HT1080 (cell line): ENCODE measurements around the gene ELP1. TPM values are rescaled to one million over a fixed set of nuclear protein-coding genes. Genes with fewer than 3 reads are reported as not detected.
"Not testable (repeated sequence)": the region's sequence is repeated elsewhere in the genome, so short reads cannot be mapped to it uniquely, and the experiment has no call there.

Source experiments
- DNase-seq: peaks from one replicate; pipeline ENCODE4 v3.0.0-alpha.2; 2015; ENCODE audit warnings: low read depth
- total RNA-seq: library from RNA; depleted of rRNA; stranded (reverse); fragments of >200 nt; shearing (Covaris generic); gene quantifications from 2 replicates; pipeline ENCODE4 v1.2.3, GENCODE V29; 2014

ELP1 gene
- total RNA-seq, 1 experiment from 2014 or later: 47.2 TPM

GRCh38 chr9:108854641-108855528, 79.0 kb downstream of the ELP1 start:
- no peak for DNase-seq

DNA sequence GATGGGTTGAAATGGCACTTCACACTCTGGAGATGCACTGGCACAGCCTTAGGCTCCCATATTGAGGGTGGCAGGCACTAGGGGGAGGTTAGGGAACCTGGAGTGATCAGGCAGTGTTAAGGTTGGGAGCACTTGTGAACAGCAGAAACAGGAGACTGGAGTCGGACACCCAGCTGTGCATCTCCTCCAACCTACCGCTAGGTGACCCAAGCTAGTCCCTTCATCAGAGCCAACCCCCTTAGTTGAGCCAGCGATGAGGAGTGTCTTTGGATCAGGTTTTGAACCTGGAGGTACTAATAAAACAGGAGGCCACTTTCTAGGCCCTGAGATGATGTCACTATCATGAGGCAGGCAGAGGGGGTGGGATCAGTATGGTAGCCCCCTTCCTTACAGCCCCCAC, 79.8 kb downstream of the ELP1 start:
- DNase-seq: no peak

GRCh38 chr9:108852079-108852478, 81.8 kb downstream of the ELP1 start:
- no peak for DNase-seq

DNA sequence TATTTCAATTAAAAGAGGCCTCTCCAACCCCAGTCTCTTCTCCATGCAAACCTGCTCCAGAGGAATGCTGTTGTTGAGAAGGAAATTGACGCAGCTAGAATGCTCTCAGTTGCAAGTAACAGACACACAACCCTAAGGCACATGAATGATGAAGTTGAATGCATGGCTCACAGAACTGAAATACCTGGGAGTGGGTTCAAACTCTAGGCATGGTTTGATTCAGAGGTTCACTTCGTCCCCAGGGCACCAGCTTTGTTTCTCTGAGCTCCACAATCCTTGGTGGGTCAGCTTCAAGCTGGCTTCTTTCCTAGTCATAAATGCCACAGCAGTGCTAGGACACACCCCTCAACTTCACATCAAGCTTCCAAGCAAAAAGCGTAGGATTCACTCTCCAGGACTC, 82.8 kb downstream of the ELP1 start:
- DNase-seq: no peak

DNA sequence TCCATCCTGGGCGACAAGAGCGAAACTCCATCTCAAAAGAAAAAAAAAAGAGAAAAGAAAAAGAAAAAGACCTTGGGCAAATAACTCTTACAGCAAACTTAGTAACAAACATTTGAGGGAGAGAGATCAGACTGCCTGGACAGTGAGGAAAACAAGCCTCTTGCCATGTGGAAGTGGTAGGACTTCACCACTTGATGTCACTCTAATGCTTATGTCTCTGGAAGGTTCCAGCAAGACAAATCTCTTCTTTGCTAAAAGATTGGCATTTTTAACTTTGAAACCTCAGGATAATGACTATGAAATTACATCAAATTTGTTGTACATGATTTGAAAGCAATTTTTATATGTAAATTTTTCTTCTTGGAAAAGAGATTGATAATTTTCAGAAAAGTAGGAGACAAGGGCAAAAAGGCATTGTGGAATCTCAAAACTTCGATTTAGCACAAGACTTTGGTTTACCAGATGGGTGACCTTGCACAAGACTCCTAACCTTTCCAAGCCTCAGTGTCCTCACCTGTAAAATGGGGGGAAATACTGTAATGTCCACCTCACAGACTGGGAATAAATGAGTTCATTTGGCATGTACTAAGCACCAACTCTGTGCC, 83.5 kb downstream of the ELP1 start:
- DNase-seq: no peak

DNA sequence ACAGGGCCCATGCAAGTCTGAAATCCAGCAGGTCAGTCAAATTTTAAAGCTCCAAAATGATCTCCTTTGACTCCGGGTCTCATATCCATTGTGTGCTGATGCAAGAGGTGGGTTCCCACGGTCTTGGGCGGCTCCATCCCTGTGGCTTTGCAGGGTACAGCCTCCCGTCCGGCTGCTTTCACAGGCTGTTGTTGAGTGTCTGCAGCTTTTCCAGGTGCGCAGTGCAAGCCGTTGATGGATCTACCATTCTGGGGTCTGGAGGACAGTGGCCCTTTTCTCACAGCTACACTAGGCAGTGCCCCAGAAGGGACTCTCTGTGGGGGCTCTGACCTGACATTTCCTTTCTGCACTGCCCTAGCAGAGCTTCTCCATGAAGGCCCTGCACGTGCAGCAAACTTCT, 85.6 kb downstream of the ELP1 start:
- not testable (repeated sequence) for DNase-seq

- no peak for DNase-seq
These were observed 88.0 kb downstream of the ELP1 start for GRCh38 chr9:108845947-108846346.

DNA sequence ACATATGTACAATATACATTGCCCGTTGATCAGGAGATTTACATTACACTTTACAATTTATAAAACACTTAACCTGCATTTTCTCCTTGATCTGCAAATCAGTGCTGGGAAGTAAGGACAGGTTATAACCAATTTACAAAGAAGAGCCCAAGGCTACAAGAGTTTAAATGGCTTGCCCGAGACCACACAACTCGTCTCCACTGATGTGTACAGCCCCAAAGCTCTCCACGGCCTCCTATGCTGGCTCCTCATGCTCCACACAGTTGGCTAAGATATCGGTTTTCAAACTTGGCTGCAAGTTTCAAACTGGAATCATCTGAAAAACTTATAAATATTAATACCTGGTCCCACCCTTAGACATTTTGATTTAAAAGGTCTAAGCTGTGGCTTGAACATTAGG, 88.4 kb downstream of the ELP1 start:
- no peak for DNase-seq

DNA sequence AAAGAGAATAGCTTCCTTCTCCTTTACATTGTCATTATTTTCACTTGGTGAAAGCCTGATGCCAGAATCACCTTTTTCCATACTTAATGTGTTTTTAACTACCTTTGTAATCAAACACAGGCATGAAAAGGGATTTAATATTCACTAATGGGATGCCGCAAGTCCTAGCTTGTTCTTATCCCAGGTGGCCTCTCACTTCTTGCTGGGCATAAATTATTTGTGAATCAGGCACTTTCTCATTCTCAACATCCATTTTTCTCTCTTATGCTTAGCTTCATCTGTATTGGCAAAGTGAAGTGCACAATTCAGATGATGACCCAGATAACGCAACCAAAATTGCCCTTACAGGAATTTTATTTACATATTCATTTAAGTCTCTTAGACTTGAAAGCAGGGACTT, 89.1 kb downstream of the ELP1 start:
- DNase-seq: no peak

DNA sequence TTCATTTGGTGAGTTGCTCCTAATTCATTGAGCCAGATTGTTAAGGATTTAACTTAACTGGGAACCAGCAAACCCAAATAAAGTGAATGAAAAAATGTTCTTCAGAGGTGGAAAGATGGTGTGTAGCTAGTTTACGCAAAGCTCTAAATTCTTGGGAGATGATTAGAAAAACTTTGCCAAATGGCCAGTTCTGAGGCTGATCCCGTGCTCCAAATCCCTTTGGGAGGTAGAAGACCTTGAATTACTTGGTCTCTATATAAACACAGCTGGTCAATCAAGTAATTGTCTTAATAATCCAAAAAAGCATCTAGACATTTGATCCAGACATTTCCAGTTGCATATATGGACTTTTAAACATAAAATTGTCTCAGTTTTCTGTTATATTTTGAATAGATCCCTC, 89.5 kb downstream of the ELP1 start:
- no peak for DNase-seq

- DNase-seq: no peak
These were observed 91.2 kb downstream of the ELP1 start for GRCh38 chr9:108842610-108843295.

DNA sequence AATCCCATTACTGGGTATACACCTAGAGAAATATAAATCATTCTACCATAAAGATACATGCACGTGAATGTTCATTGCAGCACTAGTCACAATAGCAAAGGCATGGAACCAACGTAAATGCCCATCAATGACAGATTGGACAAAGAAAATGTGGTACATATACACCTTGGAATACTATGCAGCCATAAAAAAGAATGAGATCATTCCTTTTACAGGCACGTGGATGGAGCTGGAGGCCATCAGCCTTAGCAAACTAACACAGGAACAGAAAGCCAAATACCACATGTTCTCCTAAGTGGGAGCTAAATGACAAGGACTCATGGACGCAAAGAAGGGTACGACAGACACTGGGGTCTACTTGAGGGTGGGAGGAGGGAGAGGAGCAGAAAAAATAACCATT, 94.4 kb downstream of the ELP1 start:
- not testable (repeated sequence) for DNase-seq

DNA sequence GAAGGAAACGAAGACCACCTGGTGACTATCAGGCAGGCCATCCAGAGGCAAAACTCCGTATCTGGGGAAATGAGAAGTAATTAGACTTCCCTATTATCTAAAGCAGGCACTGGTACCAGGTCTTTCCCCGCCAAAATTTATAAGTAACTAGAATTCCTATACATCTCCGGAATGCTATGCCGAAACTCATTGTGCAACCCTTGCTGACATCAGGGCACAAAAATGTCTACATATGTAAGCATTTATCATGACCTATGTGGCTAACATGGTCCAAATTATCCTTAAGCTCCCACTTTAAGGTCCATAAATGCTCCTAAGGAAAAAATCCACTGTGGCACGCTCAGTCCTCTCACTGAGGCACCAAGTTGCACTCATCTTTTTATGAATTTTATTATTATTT, 95.9 kb downstream of the ELP1 start:
- no peak for DNase-seq

DNA sequence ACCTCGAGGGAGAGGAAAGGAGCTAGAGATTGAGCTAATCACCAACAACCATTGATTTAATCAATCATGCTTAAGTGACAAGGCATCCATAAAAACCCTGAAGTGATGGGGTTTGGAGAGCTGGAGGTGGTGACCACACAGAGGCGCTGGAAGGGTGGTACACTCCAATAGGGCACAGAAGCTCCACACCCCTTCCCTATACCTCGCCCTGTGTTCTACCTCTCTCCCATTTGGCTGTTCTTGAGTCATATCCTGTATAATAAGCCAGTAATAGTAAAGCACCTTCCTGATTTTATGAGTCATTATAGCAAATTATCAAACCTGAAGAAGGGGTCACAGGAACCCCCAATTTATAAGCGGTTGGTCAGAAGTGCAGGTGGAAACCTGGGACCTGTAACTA, 96.4 kb downstream of the ELP1 start:
- peak; percentile 63 for DNase-seq

DNA sequence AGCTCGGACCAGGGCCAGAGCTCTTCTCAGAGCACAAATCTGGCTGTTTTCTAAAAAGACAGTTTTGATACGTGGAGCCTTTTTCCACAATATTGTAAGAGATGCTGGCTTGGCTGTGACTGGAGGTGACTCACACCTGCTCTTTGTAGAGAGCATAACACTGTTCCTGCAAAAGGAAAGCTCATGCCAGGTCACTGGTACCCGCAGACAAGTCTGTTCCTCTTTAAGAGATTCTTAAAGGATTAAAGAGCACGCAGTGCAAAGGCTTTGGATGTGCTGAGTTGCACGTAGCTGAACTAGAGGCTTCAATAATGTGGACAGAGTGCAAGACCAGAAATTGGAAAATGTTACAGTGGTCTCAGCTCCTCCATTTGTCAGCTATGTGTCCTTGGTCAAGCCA, 97.1 kb downstream of the ELP1 start:
- DNase-seq: peak; percentile 42

GRCh38 chr9:108836319-108836718, 97.6 kb downstream of the ELP1 start:
- no peak for DNase-seq

DNA sequence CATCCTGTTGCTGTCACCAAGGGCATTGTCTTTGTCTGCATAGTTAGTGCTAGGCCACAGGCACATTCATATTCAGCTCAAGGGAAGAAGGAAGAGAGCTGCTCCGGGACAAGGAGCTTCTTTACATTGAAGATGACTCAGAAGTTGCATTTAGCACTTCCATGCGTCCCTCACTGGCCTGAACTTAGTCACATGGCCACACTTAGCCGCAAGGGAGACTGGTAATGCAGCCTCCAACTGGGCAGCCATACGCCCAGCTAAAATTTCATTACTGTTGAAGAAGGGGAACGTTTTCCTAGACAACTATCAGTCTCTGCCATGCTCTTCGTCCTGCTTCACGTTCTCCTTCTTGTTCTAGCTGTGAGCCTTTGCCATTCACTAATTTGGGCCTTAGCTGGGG, 98.1 kb downstream of the ELP1 start:
- DNase-seq: peak; percentile 73

DNA sequence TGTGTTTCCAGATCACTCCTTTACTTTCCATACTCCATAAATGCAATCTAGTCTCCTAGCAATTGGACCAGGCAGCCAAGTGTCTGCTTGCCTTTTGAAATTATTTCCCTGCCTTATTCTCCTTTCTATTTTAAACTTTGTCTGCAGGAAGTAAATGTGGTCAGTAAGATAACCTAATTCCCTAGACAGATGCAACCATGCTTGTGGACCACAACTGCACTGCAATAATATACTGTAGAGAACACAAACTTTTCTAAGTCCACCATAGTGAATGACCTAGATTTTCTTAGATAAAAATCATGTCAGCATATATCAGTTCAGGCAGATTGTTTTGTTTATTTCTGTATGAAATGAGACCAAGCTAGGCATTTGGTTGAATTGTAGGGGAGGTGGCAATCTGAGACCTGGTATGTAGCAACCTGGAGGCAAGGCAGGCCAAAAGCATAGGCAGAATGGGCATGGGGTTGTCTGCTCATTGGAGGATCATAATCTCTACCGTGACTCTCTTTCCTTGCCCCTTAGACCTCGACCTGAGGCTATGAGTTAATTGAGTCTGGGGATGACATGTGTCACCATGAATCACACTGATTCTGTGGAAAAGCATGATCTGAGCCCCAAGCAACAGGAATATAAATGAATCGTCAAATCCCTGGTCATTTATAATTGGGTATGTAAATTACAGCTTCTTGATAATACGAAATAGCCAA, 98.8 kb downstream of the ELP1 start:
- DNase-seq: peak; percentile 50

DNA sequence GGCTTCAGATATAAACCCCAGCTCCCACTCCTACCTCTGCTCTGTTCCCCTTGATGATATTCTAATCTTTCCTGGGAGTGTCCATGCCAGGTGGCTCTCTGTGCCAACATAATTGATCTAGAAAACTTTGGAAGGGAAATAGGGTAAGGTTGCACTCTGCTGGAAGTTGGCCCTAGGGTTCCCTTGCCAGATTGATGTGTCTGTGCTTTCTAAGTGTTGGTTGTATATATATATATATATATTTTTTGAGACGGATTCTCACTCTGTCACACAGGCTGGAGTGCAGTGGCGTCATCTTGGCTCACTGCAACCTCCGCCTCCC, 101.8 kb downstream of the ELP1 start:
- DNase-seq: no peak

DNA sequence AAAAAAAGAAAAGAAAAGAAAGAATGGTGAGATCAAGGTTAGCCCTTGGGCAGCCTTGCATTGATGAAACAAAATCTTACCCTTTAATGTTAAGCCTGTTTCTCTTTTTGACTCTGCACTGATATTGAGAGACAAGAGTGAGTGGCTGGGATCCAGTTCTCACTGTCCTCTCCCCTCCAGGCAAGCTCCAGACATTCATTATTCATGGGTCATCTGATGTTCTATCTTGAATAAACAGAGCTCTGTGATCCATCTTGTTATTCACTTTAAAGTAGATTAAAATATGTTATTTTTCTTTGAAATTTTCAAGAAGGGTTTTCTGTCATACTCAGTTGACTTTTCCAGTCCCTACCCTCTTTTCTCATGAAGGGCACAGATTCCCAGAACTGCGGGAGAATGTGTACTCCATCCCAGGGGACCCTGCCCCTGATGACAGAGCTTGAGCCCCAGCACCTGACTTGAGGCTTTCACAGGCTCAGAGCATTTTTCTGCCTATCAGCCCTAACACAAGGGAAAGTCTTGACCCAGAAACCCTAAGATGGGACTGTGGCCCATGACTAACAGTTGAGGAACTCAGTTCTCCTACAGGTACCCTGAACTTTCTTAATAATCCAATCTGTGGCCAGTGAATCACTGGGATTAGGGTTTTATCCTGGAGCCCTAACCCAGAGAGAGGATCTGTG, 102.3 kb downstream of the ELP1 start:
- DNase-seq: peak; percentile 39

GRCh38 chr9:108830272-108830671, 103.7 kb downstream of the ELP1 start:
- DNase-seq: peak; percentile 45
